Right lobe of liver (tissue), 6 donors: ENCODE measurements around the gene HPCAL4. TPM values are rescaled to one million over a fixed set of nuclear protein-coding genes. Genes with fewer than 3 reads are reported as not detected.

ENCODE experiments used
- ATAC-seq, 4 donors: fragments of 200-7000 bp; cut with Tn5 transposase; one replicate each; pipeline ENCODE4 v1.9.1; 2020; ENCODE audit warnings: mild to moderate bottlenecking in 4 of 4, moderate library complexity in 4 of 4
- DNase-seq, 3 donors: peaks; one replicate each; pipeline ENCODE4 v3.0.0-alpha.2; 2020
- H3K27ac ChIP-seq, 3 donors: fragments of 200-600 bp; one replicate each; pipeline ENCODE4 v1.8.0; 2022
- H3K27me3 ChIP-seq, 2 donors: fragments of 200-600 bp; one replicate each; pipeline ENCODE4 v1.8.0; 2022
- H3K36me3 ChIP-seq, 4 donors: fragments of 200-600 bp; sonication (generic) in 1 of 4; one replicate each; pipeline versions ENCODE4 v1.5.1 to v1.8.0; 2017 to 2022; ENCODE audit warnings: control low read depth in 1 of 4
- H3K4me1 ChIP-seq, 4 donors: fragments of 200-600 bp; sonication (generic) in 1 of 4; one replicate each; pipeline versions ENCODE4 v1.5.1 to v1.8.0; 2017 to 2022; ENCODE audit warnings: control low read depth in 1 of 4
- H3K4me3 ChIP-seq, 3 donors: fragments of 200-600 bp; one replicate each; pipeline ENCODE4 v1.8.0; 2022
- H3K9me3 ChIP-seq, 4 donors: fragments of 200-600 bp; sonication (generic) in 1 of 4; one replicate each; pipeline versions ENCODE4 v1.5.1 to v1.8.0; 2017 to 2022; ENCODE audit warnings: control low read depth in 1 of 4
- POLR2A ChIP-seq: fragments of 450-650 bp; IDR thresholded peaks from one replicate; pipeline ENCODE4 v1.6.1; 2017; ENCODE audit warnings: antibody characterized with exemption, mild to moderate bottlenecking
- WGBS: methylation state at CpG from one replicate; pipeline ENCODE4 v1.1.6; 2018; ENCODE audit warnings: low coverage, low lambda C conversion rate; ENCODE audit not compliant: insufficient coverage; ENCODE audit errors: missing lambda C conversion rate; 5-methylcytosine and 5-hydroxymethylcytosine counted together
- intact Hi-C, 2 donors: fragments of 100-400 bp; cut with DNase I; formaldehyde crosslinking; loops; one replicate each; pipeline versions ENCODE4 v1.11.2 to v1.14.1; 2022
- total RNA-seq, 6 experiments: library from RNA; depleted of rRNA in 2 of 6; stranded (reverse); fragments of >200 nt in 2 of 6; fragmentation: NEBNext Ultra II Directional in 3 of 6; extraction: Animal tissue kit (Norgen Biotek cat#: 25700) in 3 of 6; gene quantifications; one replicate each; pipeline versions ENCODE4 v1.1.0 to v1.2.4, GENCODE V29; 2016 to 2023
- TF ChIP-seq, protein P1 (sequence below), 4 donors: fragments of 200-600 bp in 3 of 4; fragments of 450-650 bp in 1 of 4; IDR thresholded peaks; one replicate each; pipeline versions ENCODE4 v1.5.1 to v1.8.0; 2016 to 2022; ENCODE audit warnings: antibody characterized with exemption in 4 of 4, mild to moderate bottlenecking in 2 of 4
- donor health status: DM: no; HTN: yes; CAD: no.
- donor health status: DM: no; HTN: no; CAD: no.
- donor health status: DM: no; HTN: no; CAD: no.
- donor health status: DM: no; HTN: yes; CAD: no.
- donor health status: DM: no; HTN: yes; CAD: no.

The HPCAL4 gene
- total RNA-seq, 6 experiments from 2014 or later: not detected

DNA sequence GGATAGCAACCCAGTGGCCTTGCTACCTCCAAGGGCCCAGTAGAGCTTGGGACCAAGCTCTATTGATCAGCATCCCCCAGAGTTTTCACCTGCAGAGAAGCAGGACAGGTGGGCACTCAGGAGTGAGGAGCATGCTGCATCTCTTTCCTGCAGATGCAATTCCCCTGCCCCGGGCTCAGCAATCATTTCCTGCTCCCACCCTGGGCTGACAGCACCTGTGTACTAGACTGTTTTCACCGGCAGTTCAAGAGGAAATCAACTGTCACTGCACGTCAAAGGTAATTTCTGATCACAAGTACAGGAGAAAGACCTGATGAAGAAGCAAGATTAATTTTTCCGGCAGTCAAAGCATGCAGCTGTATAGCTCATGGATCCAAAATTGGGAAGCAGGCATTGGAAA lies 10.5 kb downstream of the HPCAL4 start:
- no peak overlapping the region for H3K27ac ChIP-seq
- H3K9me3 ChIP-seq: no peaks in the 10 kb centered on the region
- ATAC-seq (no peak), DNase-seq (no peak)
- no peaks in the 10 kb centered on the region for H3K4me1 ChIP-seq
- no peaks in the 10 kb centered on the region for H3K36me3 ChIP-seq
- H3K4me3 ChIP-seq: no peak overlapping the region
- intact Hi-C loops: no loop called here
- TF ChIP-seq, protein P1, sequence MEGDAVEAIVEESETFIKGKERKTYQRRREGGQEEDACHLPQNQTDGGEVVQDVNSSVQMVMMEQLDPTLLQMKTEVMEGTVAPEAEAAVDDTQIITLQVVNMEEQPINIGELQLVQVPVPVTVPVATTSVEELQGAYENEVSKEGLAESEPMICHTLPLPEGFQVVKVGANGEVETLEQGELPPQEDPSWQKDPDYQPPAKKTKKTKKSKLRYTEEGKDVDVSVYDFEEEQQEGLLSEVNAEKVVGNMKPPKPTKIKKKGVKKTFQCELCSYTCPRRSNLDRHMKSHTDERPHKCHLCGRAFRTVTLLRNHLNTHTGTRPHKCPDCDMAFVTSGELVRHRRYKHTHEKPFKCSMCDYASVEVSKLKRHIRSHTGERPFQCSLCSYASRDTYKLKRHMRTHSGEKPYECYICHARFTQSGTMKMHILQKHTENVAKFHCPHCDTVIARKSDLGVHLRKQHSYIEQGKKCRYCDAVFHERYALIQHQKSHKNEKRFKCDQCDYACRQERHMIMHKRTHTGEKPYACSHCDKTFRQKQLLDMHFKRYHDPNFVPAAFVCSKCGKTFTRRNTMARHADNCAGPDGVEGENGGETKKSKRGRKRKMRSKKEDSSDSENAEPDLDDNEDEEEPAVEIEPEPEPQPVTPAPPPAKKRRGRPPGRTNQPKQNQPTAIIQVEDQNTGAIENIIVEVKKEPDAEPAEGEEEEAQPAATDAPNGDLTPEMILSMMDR (IDR thresholded peaks at IDR 0.05): no peak
- TF ChIP-seq POLR2A: no peak
- 49% methylated on average over 4 of the region's 4 CpGs for WGBS
- peaks cover 0 to 6% of the 10 kb centered on the region in 2 donors for H3K27me3 ChIP-seq

DNA sequence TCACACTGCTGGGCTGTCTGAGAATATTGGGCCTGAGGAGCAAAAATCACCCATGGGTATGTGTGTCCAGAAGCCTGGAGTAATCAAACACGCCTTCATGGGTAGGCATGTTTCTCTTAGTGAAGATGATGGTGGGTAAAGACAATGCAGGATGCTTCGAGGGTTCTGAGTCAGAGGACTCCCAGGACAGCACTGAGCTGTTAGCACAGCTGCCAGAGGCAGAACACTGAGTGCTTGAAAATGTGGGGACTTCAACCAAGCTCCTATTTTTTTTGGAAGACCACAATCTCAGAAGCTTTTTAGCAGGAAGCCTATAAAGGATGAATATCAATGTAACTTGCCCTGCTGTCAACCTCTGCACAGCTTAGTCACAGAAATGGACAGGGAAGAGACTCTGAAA lies 11.4 kb downstream of the HPCAL4 start:
- WGBS: 30% methylated on average over 2 of the region's 2 CpGs
- Histone ChIP-seq H3K4me3 (no peak overlapping the region), H3K27ac (no peak overlapping the region), H3K27me3 (peaks cover 0 to 5% of the 10 kb centered on the region in 2 donors), H3K9me3 (no peaks in the 10 kb centered on the region), H3K36me3 (no peaks in the 10 kb centered on the region), H3K4me1 (no peaks in the 10 kb centered on the region)
- no peak for TF ChIP-seq POLR2A
- TF ChIP-seq, protein P1 (IDR thresholded peaks at IDR 0.05): no peak
- ATAC-seq: no peak
- DNase-seq: no peak
- intact Hi-C loops: no loop called here

- Histone ChIP-seq H3K4me3 (no peak overlapping the region), H3K4me1 (no peaks in the 10 kb centered on the region), H3K27ac (no peak overlapping the region), H3K36me3 (no peaks in the 10 kb centered on the region), H3K9me3 (no peaks in the 10 kb centered on the region), H3K27me3 (no peaks in the 10 kb centered on the region)
- intact Hi-C loops: no loop called here
- DNase-seq: no peak
- TF ChIP-seq, protein P1 (IDR thresholded peaks at IDR 0.05): no peak
- no peak for TF ChIP-seq POLR2A
- WGBS: 69% methylated on average over 2 of the region's 2 CpGs
- ATAC-seq: no peak
Observed at GRCh38 chr1:39678889-39679288, 12.3 kb downstream of the HPCAL4 start.

- WGBS: 71% methylated on average over 3 of the region's 4 CpGs
- ATAC-seq (no peak), DNase-seq (no peak)
- H3K4me3 ChIP-seq: no peak overlapping the region
- no peak overlapping the region for H3K27ac ChIP-seq
- no peaks in the 10 kb centered on the region for H3K36me3 ChIP-seq
- no peaks in the 10 kb centered on the region for H3K27me3 ChIP-seq
- TF ChIP-seq, protein P1 (IDR thresholded peaks at IDR 0.05): no peak
- TF ChIP-seq POLR2A: no peak
- no peaks in the 10 kb centered on the region for H3K4me1 ChIP-seq
- intact Hi-C loops: no loop called here
- H3K9me3 ChIP-seq: no peaks in the 10 kb centered on the region
Observed at GRCh38 chr1:39677645-39678044, 13.6 kb downstream of the HPCAL4 start.

DNA sequence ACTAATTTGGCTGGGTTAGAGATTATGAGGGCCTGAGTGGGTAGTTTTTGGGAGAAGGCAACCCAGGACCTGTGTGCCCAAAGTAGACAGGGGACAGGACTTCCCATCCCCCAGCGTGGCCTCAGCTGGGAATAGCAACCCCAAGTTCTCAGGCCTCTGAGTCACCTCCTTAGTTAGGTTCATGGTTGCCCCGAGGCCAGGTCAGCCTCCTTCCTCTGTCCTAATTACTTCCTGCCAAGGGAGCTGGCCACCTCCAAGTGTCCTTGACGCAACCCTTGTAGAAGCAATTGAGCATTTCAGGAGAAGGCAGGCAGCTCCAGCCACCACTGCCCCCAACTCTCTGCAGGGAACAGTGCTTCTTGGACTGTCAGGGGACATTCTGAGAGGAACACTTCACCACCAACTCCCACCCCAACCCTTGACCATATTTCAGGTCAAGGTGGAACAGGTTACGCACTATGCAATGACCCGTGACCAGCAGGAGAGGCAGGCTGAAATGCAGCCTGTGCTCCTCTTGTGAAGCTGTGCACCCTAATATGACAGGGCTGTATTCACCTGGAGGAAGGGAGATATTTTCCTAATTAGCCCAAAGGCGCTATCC lies 14.2 kb downstream of the HPCAL4 start:
- H3K27ac ChIP-seq: no peak overlapping the region
- H3K27me3 ChIP-seq: no peaks in the 10 kb centered on the region

More for the DNA sequence above, 14.2 kb downstream of the HPCAL4 start:
- no peak overlapping the region for H3K4me3 ChIP-seq
- DNase-seq (no peak), ATAC-seq (peak in 1 of 4 donors; percentile 23)
- intact Hi-C loops: no loop called here
- no peaks in the 10 kb centered on the region for H3K36me3 ChIP-seq
- peaks cover 0 to 4% (median 0%) of the 10 kb centered on the region in 4 donors for H3K4me1 ChIP-seq
- no CpG with 5 or more reads among the region's 6 CpGs for WGBS
- no peak for TF ChIP-seq POLR2A
- no peaks in the 10 kb centered on the region for H3K9me3 ChIP-seq
